GM21576 (cell line): ENCODE measurements around the gene TRIO.
"Not testable (repeated sequence)": the region's sequence is repeated elsewhere in the genome, so short reads cannot be mapped to it uniquely, and the experiment has no call there.

Experiments used
- ATAC-seq: cut with Tn5 transposase; IDR thresholded peaks from one replicate; pipeline ENCODE4 v1.9.1; 2021; ENCODE audit warnings: mild to moderate bottlenecking, moderate library complexity; ENCODE audit not compliant: unreplicated experiment

Gene TRIO

GRCh38 chr5:14142827-14143545 is at the start of gene TRIO:
TSS of gene TRIO (plus strand) at chr5:14143342. CDS start at chr5:14143726, 384 bp downstream.
- peak; percentile 44 for ATAC-seq

GRCh38 chr5:14097380-14097779 is 45.8 kb upstream of the TRIO start:
- not testable (repeated sequence) for ATAC-seq

GRCh38 chr5:14097998-14098471 is 45.1 kb upstream of the TRIO start:
- no peak for ATAC-seq

GRCh38 chr5:14100281-14100680 is 42.9 kb upstream of the TRIO start:
- ATAC-seq, result no peak

- ATAC-seq, result no peak
Measured at GRCh38 chr5:14101922-14102321, 41.2 kb upstream of the TRIO start.

- no peak for ATAC-seq
Measured at GRCh38 chr5:14102666-14103065, 40.5 kb upstream of the TRIO start.

GRCh38 chr5:14105718-14106410 is 37.3 kb upstream of the TRIO start:
- no peak for ATAC-seq

- no peak for ATAC-seq
Measured at GRCh38 chr5:14107536-14107935, 35.6 kb upstream of the TRIO start.

- ATAC-seq, result peak; percentile 80
Measured at GRCh38 chr5:14108170-14108996, 34.8 kb upstream of the TRIO start.

GRCh38 chr5:14109041-14109747 is 33.9 kb upstream of the TRIO start:
- peak; percentile 80 for ATAC-seq

- no peak for ATAC-seq
Measured at GRCh38 chr5:14109771-14110170, 33.4 kb upstream of the TRIO start.

GRCh38 chr5:14110196-14110595 is 32.9 kb upstream of the TRIO start:
- no peak for ATAC-seq

GRCh38 chr5:14110680-14111079 is 32.5 kb upstream of the TRIO start:
- no peak for ATAC-seq

GRCh38 chr5:14112998-14113652 is 30.0 kb upstream of the TRIO start:
- no peak for ATAC-seq

GRCh38 chr5:14114615-14115251 is 28.4 kb upstream of the TRIO start:
- no peak for ATAC-seq

- ATAC-seq, result no peak
Measured at GRCh38 chr5:14115323-14115895, 27.7 kb upstream of the TRIO start.

GRCh38 chr5:14118551-14119320 is 24.4 kb upstream of the TRIO start:
- ATAC-seq, result no peak

- no peak for ATAC-seq
Measured at GRCh38 chr5:14120176-14120575, 23.0 kb upstream of the TRIO start.

- ATAC-seq, result no peak
Measured at GRCh38 chr5:14121552-14121951, 21.6 kb upstream of the TRIO start.
